ENCODE results near the gene RAB11FIP4.

- TF ChIP-seq, protein P1, sequence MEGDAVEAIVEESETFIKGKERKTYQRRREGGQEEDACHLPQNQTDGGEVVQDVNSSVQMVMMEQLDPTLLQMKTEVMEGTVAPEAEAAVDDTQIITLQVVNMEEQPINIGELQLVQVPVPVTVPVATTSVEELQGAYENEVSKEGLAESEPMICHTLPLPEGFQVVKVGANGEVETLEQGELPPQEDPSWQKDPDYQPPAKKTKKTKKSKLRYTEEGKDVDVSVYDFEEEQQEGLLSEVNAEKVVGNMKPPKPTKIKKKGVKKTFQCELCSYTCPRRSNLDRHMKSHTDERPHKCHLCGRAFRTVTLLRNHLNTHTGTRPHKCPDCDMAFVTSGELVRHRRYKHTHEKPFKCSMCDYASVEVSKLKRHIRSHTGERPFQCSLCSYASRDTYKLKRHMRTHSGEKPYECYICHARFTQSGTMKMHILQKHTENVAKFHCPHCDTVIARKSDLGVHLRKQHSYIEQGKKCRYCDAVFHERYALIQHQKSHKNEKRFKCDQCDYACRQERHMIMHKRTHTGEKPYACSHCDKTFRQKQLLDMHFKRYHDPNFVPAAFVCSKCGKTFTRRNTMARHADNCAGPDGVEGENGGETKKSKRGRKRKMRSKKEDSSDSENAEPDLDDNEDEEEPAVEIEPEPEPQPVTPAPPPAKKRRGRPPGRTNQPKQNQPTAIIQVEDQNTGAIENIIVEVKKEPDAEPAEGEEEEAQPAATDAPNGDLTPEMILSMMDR (IDR thresholded peaks at IDR 0.05) = no peak
- TF ChIP-seq POLR2A (IDR thresholded peaks at IDR 0.05) = no peak
- TF ChIP-seq POLR2AphosphoS5 (IDR thresholded peaks at IDR 0.05) = no peak
- TF ChIP-seq EP300 (IDR thresholded peaks at IDR 0.05; ENCODE audit: low read depth) = no peak
Observed at GRCh38 chr17:31433811-31434726, 42.6 kb downstream of the RAB11FIP4 start.

Measured in transverse colon (tissue), 4 donors.